Activated naive CD8-positive, alpha-beta T cell treated with anti-CD3 and anti-CD28 coated beads, Interleukin-2, amount 50 U/mL, for 16 hours (primary cell): ENCODE data around the gene FBXL7.
"Not testable (repeated sequence)": the region's sequence is repeated elsewhere in the genome, so short reads cannot be mapped to it uniquely, and the experiment has no call there.

Experiments
- DNase-seq: peaks from one replicate; pipeline ENCODE4 v3.0.0-alpha.2; 2020; ENCODE audit warnings: low read depth, low spot score

The FBXL7 gene

GRCh38 chr5:15806613-15807012, 306.6 kb downstream of the FBXL7 start:
- DNase-seq, result no peak

DNA sequence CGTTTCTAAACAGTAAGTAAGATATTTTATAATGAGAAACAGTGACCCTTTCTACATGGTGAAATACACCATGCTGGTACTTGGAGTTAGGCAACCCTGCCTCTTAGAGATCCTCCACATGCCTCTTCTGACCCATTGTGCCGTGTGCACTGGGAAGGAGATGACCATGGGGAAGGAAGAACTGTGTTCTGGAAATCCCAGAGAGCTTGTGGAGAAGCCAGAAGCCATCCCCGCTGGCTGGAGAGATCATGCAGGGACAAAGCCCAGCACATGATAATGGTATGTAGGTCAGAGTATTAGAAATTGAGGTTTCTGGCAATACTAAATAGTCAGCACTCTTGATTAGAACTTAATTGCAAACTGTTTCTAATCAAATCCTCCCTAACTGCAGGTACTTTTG, 307.3 kb downstream of the FBXL7 start:
- DNase-seq, result no peak

GRCh38 chr5:15807871-15808270, 307.9 kb downstream of the FBXL7 start:
- no peak for DNase-seq

- no peak for DNase-seq
Measured at GRCh38 chr5:15808577-15808976, 308.6 kb downstream of the FBXL7 start.

DNA sequence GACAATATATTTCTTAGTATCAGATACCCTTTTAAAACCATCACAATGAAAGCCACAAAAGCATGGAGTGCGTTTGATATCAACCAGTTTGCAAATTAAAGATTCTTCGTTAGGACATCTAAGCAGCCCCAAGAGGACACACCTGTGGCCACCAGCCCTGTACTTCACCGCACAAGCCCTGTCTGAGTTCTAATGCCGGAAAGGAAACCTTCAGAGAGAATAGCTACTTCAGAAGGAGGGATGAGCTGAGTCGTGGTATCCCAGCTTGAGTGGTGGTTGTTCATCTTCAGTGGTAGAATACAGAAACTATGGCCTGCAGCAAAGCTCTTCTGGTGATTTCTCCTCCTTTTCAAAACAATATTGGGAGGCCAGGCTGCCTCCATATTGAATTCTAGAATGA, 319.6 kb downstream of the FBXL7 start:
- DNase-seq, result no peak

- no peak for DNase-seq
Measured at GRCh38 chr5:15821506-15821905, 321.5 kb downstream of the FBXL7 start.

DNA sequence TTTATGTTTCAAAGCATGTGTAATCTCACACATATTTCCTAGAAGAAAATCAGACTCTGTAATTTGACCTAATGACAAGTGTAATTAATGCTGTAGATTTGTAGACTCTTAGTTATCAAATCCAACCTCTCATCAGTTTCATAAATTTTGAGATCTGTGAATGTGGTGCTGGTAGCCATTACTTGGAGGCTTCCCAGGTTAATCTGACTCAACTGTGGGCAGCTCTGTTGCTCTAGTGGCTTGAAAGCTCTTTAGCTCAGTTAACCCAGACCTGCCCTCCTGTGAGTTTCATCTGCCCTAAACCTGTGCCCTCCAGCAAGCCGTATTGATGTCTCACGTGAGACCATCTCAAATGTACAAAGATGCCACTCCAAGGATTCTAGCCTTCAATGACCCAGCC, 323.4 kb downstream of the FBXL7 start:
- no peak for DNase-seq

DNA sequence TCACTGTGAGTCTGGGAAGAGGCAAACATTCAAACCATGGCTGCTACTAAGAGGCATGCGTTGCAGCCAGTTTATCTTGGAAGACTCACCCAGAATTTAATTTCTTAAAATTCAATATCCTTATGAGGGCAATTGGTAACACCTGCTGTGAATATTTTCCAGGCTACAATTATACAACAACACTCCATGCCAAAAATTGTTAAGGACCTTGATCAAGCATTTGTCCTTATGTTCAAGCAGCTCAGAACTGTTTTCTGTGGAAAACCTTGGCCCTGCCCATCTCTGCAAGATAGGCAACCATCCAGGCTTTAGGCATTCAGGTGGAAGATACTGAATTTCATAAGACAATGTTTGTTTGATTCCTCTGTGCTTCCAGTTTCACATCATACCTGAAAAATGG, 327.8 kb downstream of the FBXL7 start:
- no peak for DNase-seq

GRCh38 chr5:15831408-15831807, 331.4 kb downstream of the FBXL7 start:
- no peak for DNase-seq

DNA sequence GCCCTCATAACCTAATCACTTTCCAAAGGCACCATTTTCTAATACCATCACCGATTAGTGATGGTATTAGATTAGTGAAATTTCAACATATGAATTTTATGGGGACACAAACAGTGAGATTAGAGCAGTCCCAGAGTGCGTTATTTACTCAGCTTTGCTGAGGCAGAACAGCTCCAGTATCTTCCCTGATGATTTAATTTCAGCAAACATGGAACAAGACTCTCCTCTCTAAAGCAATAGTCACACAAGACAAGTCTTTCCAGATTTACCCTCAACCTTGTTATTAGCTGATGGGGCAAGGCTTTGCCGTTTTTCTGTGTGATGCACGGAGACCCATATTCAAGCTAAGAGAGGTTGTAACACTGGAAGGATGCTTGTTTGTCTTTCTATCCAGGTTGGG, 333.4 kb downstream of the FBXL7 start:
- no peak for DNase-seq

- DNase-seq, result no peak
Measured at GRCh38 chr5:15834596-15835245, 334.7 kb downstream of the FBXL7 start.

- no peak for DNase-seq
Measured at GRCh38 chr5:15835514-15835913, 335.5 kb downstream of the FBXL7 start.

DNA sequence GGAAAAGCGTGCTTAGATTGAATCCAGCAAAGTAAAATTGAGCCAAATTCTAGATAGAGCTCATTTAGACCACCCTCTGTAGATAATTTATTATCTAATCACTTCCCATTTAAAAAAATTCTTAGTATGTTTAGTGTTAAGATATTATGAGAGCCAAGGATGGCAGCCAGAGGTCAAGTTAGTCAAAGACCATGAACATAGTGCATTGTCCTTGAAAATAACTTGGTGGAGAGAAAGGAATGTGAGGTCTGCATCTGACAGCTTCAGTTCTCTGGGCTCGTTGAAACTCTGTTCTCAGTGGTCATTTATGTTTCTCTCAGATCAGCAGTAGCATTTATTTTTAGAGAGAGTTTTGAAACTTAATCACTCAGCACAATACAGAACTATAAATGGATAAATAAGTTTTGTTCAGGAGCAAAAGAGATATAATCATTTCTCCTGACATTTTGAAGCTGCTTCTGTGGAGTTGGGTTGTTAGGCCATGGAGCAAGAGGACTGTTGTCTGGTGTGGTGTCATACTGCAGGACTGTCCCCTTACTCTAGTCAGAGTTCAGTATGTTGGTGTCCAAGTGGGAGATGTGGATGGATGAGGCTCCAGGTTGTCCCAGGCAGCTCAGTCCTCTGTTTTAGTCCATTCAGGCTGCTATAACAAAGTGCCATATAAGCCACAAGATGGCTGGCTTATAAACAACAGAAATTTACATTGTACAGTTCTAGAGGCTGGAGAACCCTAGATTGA, 337.7 kb downstream of the FBXL7 start:
- DNase-seq, result no peak

GRCh38 chr5:15844253-15844652, 344.3 kb downstream of the FBXL7 start:
- DNase-seq, result no peak

DNA sequence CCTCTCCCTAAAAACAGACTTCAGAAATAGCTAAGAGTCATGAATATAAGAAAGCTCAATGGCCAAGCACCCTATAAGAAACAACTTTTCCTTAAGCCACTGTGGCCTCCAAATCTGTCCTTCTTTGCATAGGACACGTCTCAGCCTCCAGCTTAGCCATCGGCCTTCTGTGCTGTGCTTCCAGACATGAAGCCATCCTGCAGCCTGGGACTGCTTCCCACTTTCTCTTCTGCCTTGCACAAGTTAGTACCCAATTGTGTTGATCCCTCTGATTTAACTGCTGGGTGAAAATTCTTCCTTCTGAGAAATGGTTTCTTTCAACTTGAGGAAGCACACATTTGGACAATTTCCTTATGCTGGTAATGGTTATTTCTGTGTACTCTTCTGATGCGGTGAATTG, 344.9 kb downstream of the FBXL7 start:
- DNase-seq, result no peak

GRCh38 chr5:15850536-15850935, 350.6 kb downstream of the FBXL7 start:
- DNase-seq, result no peak

GRCh38 chr5:15850939-15851341, 351.0 kb downstream of the FBXL7 start:
- no peak for DNase-seq

GRCh38 chr5:15852217-15852616, 352.2 kb downstream of the FBXL7 start:
- no peak for DNase-seq

GRCh38 chr5:15852949-15853348, 353.0 kb downstream of the FBXL7 start:
- no peak for DNase-seq

DNA sequence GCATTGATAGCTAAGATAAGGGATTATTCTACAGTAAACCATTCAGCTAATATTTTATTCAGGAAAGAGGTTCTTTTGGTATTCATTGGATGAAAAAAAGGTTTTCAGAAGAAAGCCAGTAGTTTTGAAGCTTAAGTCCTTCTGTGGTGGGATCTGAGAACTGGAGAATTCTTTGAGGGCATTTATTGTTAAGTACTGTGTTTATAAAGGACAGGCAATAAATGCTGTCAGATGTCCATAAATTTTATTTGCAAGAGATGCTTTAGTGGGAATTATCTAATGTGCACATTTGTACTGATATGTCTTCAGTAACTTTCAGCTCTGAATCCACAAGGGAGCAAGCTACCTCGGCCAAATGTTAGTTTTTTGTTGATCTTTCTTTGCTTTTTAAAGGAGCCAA, 358.3 kb downstream of the FBXL7 start:
- DNase-seq, result no peak

DNA sequence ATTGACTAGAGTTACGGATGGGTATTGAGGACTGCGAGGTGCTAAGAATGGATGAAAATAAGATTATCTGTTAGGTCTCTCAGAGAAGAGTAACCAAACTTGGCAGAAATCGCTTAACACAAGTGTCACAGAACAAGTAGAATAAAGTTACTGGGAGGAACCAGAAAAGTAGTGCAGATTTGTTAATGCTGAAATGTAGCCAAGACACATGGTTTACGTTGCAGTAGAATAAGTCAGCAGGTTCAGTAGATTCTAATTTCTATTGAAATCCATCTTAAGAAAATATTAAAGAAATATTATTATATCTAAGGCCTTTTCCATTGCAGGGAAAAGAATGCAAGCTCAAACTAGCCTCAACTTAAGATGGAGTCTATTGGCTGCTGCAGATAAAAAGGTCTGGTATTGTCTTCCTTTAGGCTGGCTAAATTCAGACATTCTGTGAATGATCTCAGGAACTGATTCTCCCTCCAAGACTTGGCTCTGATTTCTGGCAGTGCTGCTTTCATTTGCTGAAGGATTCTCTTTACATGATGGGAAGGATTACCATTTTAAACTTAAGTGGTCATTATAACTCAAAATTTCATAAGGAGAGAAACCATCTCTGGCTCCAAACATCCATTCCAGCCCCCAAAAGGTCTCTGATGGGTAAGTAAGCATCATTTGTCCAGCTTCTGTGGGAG, 364.7 kb downstream of the FBXL7 start:
- no peak for DNase-seq

- DNase-seq, result not testable (repeated sequence)
Measured at GRCh38 chr5:15872259-15872658, 372.3 kb downstream of the FBXL7 start.

DNA sequence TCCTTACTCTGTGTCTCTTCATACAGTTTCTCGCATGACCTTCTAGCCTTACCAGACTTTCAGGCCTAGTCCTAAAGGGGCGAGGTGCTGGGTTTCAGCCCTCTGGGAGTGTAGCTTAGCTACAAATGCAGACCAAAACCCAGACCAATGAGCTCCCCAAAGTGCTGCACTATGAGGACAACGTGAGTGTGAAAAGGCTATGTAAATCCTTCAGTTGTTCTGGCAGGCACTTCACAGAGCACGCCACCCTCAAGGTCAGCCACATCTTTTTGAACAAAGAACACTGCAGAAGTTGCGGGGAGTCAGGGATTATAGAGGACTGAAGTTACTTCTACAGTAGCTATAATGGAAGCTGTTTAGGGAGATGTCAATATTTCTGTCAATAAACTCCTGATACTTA, 377.9 kb downstream of the FBXL7 start:
- DNase-seq, result no peak
